Measurements from ENCODE around the gene ETFA.
"Not testable (repeated sequence)": the region's sequence is repeated elsewhere in the genome, so short reads cannot be mapped to it uniquely, and the experiment has no call there.

ETFA gene

DNA sequence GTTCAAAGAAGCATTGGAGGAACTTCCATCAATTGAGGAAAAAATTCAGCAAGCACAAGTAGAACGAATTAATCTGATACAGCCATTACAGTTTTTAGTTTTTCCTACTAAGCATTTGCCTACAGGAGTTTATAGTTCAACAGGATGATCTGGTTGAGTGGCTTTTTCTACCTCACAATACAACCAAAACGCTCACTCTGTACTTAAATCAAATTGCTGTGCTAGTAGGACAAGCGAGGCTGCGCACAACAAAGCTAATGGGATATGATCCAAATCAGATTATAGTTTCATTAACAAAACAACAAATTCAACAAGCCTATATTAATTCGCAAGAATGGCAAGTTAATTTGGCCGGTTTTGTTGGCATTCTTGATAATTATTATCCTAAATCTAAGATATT is 44.2 kb downstream of the ETFA start:
- DNase-seq: no peak

DNA sequence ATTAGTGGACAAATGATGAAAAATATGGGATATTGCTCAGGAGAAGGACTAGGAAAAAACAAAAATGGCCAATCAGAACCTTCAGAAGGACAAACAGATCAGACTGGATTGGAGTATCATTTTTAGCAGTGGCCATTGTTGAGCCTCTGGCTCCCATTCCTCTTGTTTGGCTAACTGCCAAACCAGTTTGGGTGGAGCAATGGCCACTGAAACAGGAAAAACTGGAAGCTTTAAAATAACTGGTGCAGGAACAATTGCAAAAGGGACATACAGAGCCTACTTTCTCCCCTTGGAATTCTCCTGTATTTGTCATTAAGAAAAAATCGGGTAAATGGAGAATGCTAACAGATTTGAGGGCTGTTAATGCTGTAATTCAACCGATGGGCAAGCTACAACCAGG is 45.5 kb downstream of the ETFA start:
- not testable (repeated sequence) for DNase-seq

DNA sequence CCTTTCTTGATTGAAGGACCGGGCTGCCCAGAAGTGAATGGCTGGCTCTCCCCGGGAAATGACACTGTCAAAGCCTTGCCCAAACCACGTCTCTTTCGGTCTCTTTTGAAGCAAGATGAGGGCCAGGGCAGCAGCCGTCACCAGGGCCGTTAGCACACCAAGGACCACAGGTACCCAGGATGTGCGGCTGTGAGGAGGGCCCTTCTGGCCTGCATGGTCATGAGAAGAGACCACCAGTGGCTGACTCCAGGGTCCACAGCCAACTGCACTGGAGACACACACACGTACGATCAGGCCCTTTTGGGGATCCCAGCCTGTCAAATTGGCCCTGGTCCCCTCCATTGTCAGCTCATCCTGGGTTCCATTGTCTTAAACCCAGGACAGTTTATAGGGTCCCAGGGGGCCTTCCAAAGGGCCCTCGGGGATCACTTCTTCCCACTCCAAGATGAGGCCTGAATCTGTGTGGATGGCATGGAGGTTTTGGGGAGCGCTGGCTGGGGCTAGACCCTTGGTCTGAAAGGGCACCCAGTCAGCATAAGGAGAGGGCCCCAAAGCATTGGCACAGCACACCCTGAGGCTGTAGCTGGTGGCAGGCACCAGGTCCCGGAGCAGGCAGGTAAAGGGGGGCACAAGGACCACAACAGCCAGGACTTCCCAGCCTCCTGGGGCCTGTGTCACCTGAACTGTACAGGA is 50.9 kb downstream of the ETFA start:
- DNase-seq: no peak

DNA sequence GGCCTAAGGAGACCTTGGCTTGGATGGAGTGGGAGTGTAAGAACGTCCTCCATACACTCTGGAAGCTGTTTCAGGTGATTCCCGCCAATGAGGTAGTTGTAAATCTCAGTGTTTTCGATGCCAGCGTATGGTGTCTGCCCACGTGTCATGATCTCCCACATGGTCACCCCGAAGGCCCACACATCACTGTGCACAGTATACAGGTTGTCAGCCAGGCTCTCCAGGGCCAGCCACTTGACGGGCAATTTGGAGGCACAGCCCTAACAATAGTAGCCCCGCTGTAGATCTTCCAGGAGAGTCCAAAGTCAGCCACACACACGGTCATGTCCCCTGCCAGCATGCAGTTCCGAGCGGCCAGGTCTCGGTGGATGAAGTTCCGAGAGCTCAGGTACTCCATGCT is 51.9 kb downstream of the ETFA start:
- DNase-seq: no peak

DNA sequence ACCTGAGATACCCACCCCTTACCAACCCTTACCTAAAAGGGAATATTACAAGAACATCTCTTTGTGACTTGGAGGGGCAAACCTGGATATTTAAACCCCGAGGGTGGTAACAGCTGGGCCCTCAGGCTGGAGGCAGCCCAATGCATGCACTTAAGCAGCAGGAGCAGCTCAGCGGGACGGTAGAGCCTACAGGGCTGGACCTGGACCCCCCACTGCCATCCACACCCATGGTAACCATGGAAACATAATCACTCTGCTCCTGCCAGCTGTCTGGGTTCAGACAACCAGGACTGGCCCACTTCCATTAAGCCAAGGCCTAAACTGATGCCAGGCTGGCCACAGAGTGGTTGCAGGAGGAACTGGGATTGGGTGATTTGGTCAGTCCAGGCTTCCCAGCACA is 52.8 kb downstream of the ETFA start:
- DNase-seq: no peak

DNA sequence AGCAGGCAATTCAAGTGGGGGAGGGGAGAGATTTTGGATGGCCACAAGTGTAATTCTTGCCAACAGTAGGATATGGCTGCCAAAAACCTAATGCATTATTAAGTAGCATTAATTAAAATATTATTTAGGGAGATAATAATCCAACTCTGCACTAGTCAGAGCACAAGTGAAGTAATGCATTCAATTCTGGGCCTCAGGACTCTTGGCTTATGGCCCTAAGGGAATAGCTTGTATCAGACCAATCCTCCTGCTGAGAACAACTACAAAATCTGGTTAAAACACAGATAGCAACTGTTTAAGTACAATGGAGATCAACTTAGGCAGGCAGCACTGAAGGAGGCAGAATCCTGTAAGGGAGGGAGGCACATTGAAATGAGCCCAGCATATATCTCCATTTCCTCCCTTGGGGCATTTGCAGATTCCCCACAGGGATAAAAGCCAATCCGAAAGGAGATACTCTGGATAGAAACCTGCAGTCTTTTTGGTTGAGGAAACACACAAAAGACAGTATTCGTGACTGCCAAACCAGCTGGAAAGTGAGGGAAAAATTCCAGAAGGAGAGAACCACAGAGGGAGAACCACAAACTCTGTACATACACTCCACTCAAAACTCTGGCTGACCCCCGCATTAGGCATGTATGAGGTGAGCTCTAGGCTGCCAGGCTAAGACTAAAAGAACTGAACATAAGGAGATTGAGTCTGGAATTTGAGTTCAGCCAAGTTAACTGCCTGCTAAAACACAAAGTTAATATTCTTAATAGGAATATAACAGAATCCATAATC is 57.4 kb downstream of the ETFA start:
- DNase-seq: no peak

DNA sequence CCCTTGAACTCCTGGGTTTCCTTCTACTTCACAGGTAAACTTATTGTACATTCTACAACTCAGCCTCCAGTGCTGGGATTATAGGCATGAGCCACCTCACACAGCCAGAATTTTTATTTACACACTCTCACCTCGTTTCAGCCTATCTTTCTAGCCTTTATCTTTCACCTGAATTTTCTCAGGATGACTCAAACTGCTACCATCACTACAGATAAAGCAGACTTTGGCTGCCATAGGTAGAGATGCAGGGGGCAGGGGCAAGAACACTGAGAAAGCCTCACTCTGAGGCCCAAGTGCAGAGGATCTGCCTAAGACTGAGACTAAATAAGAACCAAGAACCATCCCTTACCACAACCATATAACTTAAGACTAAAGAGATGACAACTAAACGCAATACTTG is 59.0 kb downstream of the ETFA start:
- no peak for DNase-seq

DNA sequence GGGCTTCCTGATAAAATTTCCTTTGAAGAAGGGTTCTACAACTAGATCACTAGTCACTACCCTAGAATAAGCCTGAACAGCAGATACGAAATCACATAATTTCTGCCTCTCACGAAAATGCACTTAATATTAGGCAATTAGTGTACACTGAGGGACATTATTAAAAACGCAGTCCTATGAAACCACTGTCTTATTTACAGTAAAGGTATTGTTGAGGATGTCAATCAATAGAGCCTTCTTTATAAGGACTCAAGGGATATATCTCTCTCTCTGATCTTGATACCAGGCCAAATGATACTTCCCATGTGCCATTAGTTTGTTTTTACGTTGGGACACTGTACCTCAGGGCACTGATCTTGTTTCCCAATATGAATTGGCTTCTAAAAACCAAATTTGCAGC is 59.6 kb downstream of the ETFA start:
- DNase-seq: no peak

DNA sequence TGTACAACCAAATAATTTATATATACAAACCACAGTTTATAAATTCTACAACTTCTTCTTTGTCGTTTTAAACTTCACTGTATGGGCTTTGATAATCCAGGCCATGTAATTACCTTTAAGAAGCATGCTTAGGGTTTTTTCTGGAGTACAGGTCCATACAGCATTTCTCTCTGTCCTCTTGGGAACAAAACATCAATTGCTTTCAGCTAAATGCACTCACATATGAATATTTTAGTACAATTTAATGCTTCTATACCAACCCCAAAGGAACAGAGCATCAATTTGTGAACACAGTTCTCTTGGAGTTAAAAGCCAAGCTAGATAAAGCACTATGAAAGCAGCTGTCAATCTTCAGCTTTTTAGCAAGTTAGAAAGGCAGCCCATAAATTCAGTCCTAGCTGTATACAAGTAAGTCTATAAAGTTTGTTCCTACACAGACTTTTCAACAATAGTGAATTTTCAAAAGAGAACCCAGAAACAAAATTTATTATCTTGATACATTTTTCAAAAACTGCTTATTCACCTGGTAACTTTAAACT is 66.1 kb downstream of the ETFA start:
- DNase-seq: no peak

DNA sequence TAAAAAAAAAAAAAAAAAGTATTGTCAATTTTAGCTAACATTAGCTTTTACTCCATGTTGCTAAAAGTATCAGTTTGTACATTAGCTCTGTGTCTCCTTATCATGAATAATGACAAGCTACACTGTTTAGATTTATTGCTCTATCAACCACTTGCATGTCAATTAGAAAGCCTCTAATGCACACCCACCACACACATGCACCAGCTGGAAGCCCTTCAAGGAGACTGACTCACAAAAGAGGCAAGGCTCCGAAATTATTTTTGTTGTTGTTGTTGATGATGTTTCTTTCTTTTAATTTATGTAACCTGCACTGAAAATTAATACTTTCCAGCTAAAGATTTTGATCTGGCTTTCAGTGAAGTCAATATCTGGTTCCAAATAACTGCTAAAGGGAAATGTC is 71.5 kb downstream of the ETFA start:
- no peak for DNase-seq

DNA sequence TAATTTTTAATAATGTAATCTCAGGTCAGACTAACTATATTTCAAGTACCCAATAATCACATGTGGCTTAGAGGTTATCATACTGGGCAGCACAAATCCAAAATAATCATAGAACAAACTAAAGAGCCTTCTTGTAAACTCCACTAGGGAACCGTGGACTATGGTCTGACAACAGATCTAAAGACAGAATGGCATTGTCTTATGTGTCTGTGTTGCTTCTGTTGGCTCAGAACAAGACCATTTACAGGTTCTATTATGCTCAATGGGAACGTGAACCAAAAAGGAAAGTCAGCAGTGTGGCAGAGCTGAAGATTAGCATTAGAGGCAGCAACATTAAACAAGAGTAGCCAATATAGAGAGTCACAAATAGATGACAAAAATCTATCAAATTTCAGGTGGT is 74.9 kb downstream of the ETFA start:
- DNase-seq: no peak

DNA sequence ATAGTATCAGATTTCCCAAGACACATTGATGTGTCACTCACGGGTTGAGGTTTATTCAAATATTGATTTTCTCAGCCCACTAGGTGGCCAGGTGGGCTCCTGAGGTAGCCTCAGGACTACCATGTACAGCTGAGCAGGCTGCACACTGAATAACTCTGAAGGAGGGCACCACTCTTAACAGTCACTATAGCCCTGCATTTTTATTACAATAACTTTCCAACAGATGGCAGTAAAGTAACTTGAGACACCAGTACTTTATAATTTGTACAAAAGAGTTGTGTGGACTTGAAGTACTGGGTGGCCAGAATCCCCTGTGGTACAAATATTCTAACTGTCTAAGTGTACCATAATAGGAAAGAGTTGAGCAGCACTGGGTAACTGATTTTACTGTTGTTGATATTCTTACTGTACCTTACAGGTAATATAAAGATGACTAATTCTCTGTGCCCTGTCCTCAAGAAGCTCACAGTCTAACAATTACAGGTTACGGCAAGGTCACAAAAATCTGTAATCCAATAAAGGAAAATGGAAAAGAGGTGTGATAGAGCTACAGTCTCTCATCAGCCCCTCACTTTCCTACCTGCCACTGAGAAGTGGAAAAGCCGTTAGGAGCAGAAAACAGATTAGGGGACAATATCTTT is 76.0 kb downstream of the ETFA start:
- DNase-seq: peak; percentile 51

DNA sequence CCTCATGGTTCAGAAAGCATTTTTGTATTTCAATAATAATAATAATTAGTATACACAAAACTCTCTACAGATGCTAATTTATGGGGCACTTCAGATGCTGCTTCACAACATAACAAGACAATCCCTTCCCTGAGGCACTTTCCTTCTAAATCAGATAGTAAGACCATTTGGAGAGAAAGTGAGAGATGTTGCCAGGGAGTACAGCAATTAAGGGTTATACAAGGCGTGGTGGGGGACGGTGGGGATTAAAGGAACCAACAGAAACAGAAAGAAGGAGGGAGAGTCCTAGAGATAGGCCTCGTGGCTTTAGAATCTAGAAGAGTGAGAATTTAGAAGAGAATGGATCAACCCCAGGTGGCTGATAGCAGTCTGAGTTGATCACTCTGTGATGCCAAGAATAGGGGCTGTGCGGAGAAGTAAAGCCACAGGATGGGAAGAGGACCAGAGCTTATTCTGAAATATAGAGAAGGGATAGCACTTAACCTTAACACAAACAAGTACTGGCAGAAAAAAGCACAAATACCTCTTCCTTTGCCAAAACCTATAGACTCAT is 76.9 kb downstream of the ETFA start:
- no peak for DNase-seq

DNA sequence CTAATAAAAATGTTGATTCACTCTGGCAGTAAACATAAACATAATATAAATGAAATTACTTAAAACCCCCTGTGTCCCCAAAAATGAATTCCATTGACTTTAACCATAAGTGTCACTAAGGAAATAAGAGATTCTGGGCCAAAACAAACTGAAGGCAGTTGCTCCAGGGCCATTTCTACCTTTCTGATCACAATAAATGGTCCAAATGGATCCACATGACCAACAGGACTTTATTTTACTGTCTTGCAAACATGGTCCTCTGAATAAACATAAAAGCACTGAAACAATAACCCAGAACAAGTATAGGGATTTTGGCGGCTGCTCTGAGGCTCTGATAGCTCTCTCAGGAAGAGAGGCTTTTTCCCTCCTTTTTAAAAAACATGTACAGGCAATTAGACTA is 77.3 kb downstream of the ETFA start:
- DNase-seq: no peak

DNA sequence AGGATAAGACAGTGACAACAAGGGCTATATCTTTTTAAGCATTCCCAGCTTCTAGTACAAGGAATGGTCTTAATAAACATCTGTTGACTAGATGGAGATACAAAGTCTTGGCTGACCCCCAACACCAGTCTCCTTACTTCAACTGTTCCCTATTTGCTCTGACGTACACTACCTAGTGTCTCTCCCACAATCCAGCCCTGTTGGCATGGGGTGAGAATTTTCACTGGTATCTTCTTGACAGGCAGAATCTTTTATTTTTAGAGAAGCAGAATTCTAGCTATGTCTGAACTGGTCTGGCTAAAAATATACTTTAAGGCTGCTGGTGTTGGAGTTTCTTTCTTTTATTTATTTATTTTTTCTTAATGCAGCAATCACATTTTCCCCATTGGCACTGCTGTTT is 82.0 kb downstream of the ETFA start:
- no peak for DNase-seq

DNA sequence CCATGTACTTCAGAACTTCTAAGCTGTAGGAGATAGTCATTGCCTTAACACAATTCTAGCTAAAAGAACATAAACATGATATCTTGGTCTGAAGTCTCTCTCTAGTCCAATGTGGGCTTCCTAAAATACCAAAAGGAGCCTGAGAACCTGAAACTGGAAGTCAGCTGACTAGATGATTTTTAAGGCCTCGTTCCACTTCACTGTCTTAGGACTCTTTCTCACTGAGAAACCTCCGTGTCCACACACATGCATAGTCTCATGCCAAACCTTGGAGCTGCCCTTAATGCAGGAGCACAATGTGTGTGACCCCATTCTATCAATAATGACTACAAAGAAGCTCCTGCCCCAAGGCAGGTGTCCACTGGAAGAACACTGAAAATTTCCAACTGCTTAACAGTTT is 87.7 kb downstream of the ETFA start:
- no peak for DNase-seq

DNA sequence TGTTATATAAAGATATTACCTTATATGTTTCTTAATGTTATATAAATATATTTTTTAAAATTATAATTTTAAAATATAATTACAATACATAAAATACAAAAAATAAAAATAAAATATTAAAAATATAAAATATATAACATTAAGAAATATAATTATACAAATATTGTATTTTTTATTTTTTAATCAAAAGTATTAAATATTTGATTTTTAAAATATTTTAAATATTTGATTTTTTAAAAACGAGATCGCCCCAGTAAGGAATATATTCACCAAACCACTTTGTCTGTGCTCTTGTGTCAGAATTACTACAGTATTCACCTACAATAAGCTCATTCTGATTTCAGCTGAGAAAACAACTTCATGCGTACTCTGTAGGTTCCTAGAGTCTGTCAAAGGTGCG is 89.1 kb downstream of the ETFA start:
- DNase-seq: no peak

DNA sequence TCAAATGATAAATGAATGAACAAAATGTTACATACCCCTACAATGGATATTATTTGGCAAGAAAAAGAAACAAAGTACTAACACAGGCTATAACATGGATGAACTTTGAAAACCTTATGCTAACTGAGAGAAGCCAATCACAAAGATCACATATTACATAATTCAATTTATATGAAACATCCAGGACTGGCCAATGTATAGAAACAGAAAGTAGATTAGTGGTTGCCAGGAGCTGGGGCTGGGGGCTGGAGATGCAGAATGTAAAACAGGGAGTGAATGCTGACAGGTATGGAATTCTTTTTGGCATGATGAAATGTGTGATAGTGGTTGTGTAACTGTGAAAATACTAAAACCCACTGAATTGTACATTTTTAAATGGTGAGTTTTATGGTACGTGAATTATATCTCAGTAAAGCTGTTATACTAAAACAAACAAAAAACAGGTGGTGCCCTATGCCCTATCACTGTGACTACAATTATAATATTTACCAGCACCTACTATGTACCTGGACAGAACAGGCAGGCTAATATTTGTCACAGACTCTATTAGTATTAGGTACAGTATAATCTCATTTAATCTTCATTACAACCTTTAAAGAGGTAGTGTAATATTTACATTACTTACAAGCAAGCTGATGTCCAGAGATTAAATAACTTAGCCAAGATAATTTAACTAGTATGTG is 90.0 kb downstream of the ETFA start:
- no peak for DNase-seq

DNA sequence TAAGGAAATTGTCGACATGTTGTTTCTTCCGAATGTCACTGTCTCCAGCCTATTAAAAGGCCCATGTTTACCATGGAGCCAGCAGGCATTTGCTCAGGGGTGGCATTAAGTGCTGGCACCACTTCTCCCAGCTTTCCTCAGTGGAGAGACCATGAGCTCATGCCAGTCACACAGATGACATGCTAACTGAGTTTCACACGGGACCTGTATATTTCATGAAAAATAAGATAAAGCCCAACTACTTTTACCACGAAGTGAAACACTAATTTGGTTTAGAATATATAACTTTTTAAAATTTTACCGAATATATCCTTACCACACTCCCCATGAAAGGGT is 93.4 kb downstream of the ETFA start:
- DNase-seq: no peak

DNA sequence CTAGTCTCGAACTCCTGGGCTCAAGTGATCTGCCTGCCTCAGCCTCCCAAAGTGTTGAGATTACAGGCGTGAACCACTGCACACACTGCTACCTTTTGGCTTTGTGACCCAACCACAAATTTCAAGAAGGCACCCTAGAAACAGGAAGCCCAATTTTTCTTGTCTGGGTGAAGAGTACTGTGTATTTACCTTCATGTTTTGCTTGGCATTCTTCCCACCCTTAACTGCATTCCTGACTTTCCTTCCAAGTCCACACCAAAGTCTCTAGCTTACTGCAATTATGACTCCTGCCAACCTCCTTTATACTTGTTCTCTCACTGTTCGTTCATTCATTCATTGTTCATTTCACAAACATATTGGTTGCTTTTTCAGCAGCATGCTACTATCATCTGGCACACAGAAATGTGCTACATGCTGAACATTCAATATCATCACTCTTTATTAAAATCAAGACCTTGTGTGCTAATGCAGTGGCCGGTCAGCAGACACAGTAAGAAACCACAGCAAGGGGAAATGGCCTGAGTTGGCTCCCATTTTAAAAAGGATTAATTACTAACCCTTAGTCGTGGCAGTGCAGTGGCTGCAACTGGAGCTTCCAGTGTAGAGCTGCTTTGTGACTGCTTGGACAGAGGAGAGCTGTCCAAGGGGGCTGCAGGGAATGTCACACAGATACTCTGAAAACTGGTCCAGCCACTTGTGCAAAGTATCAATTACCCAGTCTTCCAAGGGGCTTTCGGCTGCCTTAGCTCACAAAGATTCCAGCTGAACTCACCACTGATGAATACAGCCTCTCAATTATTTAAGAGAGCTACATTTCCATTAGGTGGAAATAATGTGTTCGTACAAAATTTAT is 94.0 kb downstream of the ETFA start:
- no peak for DNase-seq

DNA sequence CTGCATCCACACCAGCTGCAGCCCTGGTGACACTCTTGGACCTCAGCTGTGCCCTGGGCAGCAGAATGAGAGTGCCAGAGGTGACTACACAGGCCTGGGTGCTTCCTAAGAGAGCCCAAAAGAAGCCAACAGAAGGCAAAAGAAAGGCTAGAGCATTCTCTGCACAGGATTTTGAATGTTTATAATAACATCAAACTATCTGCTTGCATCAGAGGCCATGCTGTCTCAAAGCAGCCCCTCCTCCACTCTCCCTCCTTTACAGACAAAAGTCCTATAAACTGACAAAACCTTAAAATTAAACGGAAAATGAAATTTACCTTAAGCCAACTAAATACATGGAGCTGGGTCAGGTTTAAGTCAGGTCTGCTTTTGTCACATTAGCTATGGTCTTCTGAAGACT is 95.6 kb downstream of the ETFA start:
- no peak for DNase-seq

DNA sequence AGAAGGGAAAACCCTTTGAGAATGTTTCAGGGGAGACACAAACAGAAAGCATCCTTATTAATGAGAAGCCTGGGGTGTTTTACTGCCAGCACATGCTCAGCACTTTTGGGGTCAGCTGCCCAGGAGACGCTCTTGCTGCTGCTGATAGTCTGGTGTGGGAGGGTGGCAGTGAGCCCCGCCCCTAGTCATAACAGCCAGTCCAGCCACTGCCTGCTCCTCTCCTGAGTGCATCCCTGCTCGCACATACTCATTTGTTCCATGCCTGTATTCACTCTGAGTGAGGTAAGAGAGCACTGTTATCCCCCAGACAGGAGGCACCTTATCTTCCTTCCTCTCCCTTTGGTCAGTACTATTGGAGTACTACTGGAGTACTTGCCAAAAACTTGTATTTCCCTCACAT is 101.3 kb downstream of the ETFA start:
- DNase-seq: no peak
